Measurements from ENCODE around the gene DEAF1. TPM values are rescaled to one million over a fixed set of nuclear protein-coding genes. Genes with fewer than 3 reads are reported as not detected.

The DEAF1 gene
- total and polyA plus RNA-seq, 2 donors (not counting 3 experiments of a cell fraction or from before 2014, with no cell fraction given) = 43.6 to 55.7 TPM

DNA sequence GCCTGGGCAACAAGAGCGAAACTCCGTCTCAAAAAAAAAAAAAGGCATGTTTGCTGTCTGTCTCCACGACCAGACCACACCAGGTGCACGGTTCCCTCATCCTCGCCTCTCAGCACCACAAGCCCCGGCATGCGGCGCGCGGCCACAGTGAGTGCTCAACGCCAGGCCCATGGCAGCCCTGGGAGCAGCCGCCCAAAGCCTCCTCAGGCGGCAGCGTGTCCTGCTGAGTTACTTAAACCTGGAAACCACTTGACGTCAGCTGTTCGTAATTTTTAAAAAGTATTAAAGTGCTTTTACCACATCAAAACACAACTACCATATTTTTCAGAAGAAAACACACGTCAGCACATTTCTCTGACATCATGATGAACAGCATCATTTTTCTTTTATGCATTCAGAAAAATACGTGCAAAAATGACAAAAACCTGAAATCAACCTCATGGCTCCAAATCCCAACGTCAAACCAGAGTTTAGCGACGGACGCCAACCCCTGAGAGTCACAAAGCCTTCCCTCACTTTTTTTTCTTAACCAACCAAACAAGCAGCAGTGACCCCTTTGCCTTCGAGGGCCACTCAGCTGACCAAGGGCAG lies 2.1 kb downstream of the DEAF1 start:
- no peak for TF ChIP-seq POLR2AphosphoS5 (IDR thresholded peaks at IDR 0.05; ENCODE audit: insufficient read depth, low read depth, low read length)
- TF ChIP-seq MYC (IDR thresholded peaks at IDR 0.05; ENCODE audit: low read depth, low read length) = no peak
- TF ChIP-seq JUN (IDR thresholded peaks at IDR 0.05; ENCODE audit: borderline replicate concordance, insufficient read depth, insufficient read length, low read depth) = no peak
- TF ChIP-seq, protein P1, sequence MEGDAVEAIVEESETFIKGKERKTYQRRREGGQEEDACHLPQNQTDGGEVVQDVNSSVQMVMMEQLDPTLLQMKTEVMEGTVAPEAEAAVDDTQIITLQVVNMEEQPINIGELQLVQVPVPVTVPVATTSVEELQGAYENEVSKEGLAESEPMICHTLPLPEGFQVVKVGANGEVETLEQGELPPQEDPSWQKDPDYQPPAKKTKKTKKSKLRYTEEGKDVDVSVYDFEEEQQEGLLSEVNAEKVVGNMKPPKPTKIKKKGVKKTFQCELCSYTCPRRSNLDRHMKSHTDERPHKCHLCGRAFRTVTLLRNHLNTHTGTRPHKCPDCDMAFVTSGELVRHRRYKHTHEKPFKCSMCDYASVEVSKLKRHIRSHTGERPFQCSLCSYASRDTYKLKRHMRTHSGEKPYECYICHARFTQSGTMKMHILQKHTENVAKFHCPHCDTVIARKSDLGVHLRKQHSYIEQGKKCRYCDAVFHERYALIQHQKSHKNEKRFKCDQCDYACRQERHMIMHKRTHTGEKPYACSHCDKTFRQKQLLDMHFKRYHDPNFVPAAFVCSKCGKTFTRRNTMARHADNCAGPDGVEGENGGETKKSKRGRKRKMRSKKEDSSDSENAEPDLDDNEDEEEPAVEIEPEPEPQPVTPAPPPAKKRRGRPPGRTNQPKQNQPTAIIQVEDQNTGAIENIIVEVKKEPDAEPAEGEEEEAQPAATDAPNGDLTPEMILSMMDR (IDR thresholded peaks at IDR 0.05; ENCODE audit: extremely low read depth in 1 of 2, insufficient read depth in 1 of 2, low read depth in 1 of 2, low read length in 2 of 2) = no peak
- TF ChIP-seq GATA2 (IDR thresholded peaks at IDR 0.05; ENCODE audit: insufficient read depth, insufficient read length, low read depth, low read length) = no peak
- no peak for TF ChIP-seq FOS (IDR thresholded peaks at IDR 0.05; ENCODE audit: borderline replicate concordance, insufficient read depth, low read length)
- TF ChIP-seq POLR2A (IDR thresholded peaks at IDR 0.05; ENCODE audit: low read depth, low read length) = no peak
- TF ChIP-seq MAX (IDR thresholded peaks at IDR 0.05; ENCODE audit: insufficient read depth, insufficient read length) = no peak
- TF ChIP-seq EZH2 (IDR thresholded peaks at IDR 0.05; ENCODE audit: borderline replicate concordance, low read depth, low read length, severe bottlenecking) = no peak
- DNase-seq (ENCODE audit: low read depth, low spot score) = no peak
- Histone ChIP-seq H3K9ac (replicated peaks; ENCODE audit: extremely low read depth, insufficient read depth, low read length) (no peak overlapping the region), H4K20me1 (replicated peaks; ENCODE audit: control insufficient read depth, extremely low read depth, insufficient read depth, low read length) (no peaks in the 10 kb centered on the region), H3K27ac (ENCODE audit: insufficient read depth, low read depth, low read length) (no peak overlapping the region), H3K9me3 (replicated peaks; ENCODE audit: control insufficient read depth, insufficient read depth, low read length) (no peaks in the 10 kb centered on the region), H3K4me1 (ENCODE audit: control insufficient read depth, extremely low read depth, insufficient read depth, low read length) (peaks cover 32% of the 10 kb centered on the region), H3K79me2 (ENCODE audit: control insufficient read depth, insufficient read depth, low read length) (peaks cover 57% of the 10 kb centered on the region), H3K4me3 (replicated peaks in 1 of 3; ENCODE audit: insufficient read depth in 1 of 3, low read depth in 1 of 3, low read length in 3 of 3) (peak overlapping the region in 2 of 3 experiments; percentile 28 to 46), H3K27me3 (ENCODE audit: control insufficient read depth in 2 of 2, insufficient read depth in 2 of 2, low read length in 2 of 2) (no peaks in the 10 kb centered on the region), H2AFZ (ENCODE audit: low read depth, low read length) (no peak overlapping the region), H3K36me3 (ENCODE audit: control insufficient read depth in 2 of 2, extremely low read depth in 1 of 2, insufficient read depth in 2 of 2, low read length in 2 of 2) (peaks cover 0 to 2% of the 10 kb centered on the region in 2 experiments), H3K4me2 (ENCODE audit: insufficient read depth, low read length) (peak overlapping the region; percentile 64), H3K9me1 (replicated peaks; ENCODE audit: control insufficient read depth, extremely low read depth, insufficient read depth, low read length) (no peaks in the 10 kb centered on the region)
- BruUV-seq (replicated peaks) = no TSS peak
- dilution Hi-C loops (cut with MboI; ENCODE audit: extremely low pct_ligation_motif_present, low sequenced_read_pairs) = no loop called here
- intact Hi-C loops (cut with micrococcal nuclease) = no loop called here
- peak; percentile 47 for FAIRE-seq
- ChIA-PET CTCF (interaction anchor here (1.2 to 1.7 kb wide), 3 partner anchors 11 to 35 kb away, joined by 3 to 6 read pairs (median 5); no protein-coding TSS in a partner anchor), POLR2A (no interaction called here)

Data from endothelial cell of umbilical vein (primary cell).